HepG2 (cell line): ENCODE measurements around the gene ENO4. TPM values are rescaled to one million over a fixed set of nuclear protein-coding genes. Genes with fewer than 3 reads are reported as not detected.

Source experiments
- ATAC-seq: fragments of 200-7000 bp; cut with Tn5 transposase; 3 replicates; pipeline ENCODE4 v1.9.1; 2020; ENCODE audit warnings: mild to moderate bottlenecking, moderate library complexity
- BruUV-seq: library from RNA; stranded (reverse); fragments of 400-500 nt; replicated peaks from 2 replicates; lab custom pipeline; 2021; lab: Mats Ljungman, UMichigan
- CTCF ChIA-PET: fragments of 300-600 bp; formaldehyde crosslinking; extraction: SDS; loops from one replicate; lab custom pipeline; 2021; ENCODE audit warnings: low total read pairs, inconsistent platforms, low intra/inter-chr PET ratio; lab: Yijun Ruan, JAX
- POLR2A ChIA-PET: fragments of 350-600 bp; sonication (Branson Sonifier 250); formaldehyde crosslinking; loops from one replicate; lab custom pipeline; 2020; ENCODE audit warnings: antibody characterized with exemption, inconsistent platforms; lab: Yijun Ruan, JAX
- DNase-seq: peaks from one replicate; pipeline ENCODE4 v3.0.0-alpha.2; 2015; ENCODE audit warnings: low spot score
- FAIRE-seq: peaks from 3 replicates; lab custom pipeline; 2011; peaks lifted over from hg19 to GRCh38; lab: Jason Lieb, UNC
- H2AFZ ChIP-seq: one replicate; pipeline ENCODE4 v1.6.1; 2011; ENCODE audit warnings: low read length, inconsistent platforms
- H3K27ac ChIP-seq: fragments of 300-600 bp; 3 replicates; pipeline ENCODE4 v1.8.0; 2011; ENCODE audit warnings: mixed run types, mild to moderate bottlenecking, mixed read lengths, low read length, inconsistent platforms; ENCODE audit not compliant: insufficient read depth; ENCODE audit errors: extremely low read length
- H3K27me3 ChIP-seq, 2 experiments: fragments of 200-600 bp in 1 of 2; 2 replicates in 1 of 2; 3 replicates in 1 of 2; pipeline versions ENCODE4 v1.6.0 to v1.8.0; 2011; ENCODE audit warnings: low read length in 2 of 2, mild to moderate bottlenecking in 2 of 2, moderate library complexity in 2 of 2, inconsistent platforms in 1 of 2; ENCODE audit not compliant: insufficient read depth in 2 of 2, control insufficient read depth in 1 of 2
- H3K36me3 ChIP-seq, 2 experiments: fragments of 200-600 bp in 1 of 2; replicated peaks in 1 of 2; 2 replicates in 1 of 2; 3 replicates in 1 of 2; pipeline versions ENCODE4 v1.5.1 to v1.8.0; 2011; ENCODE audit warnings: low read length in 2 of 2, inconsistent platforms in 1 of 2; ENCODE audit not compliant: insufficient read depth in 2 of 2, control insufficient read depth in 1 of 2
- H3K4me1 ChIP-seq: 2 replicates; pipeline ENCODE4 v1.5.1; 2012; ENCODE audit warnings: low read length, inconsistent platforms; ENCODE audit not compliant: insufficient read depth
- H3K4me2 ChIP-seq: 2 replicates; pipeline ENCODE4 v1.6.0; 2011; ENCODE audit warnings: low read depth, low read length, inconsistent platforms
- H3K4me3 ChIP-seq, 3 experiments: fragments of 200-600 bp in 1 of 3; sonication (generic), shearing (Covaris generic) in 1 of 3; replicated peaks in 1 of 3; 2 replicates each; pipeline ENCODE4 v1.5.1; 2011 to 2016; ENCODE audit warnings: low read length in 3 of 3, inconsistent platforms in 2 of 3, low read depth in 2 of 3, mild to moderate bottlenecking in 2 of 3, control low read depth in 1 of 3, mixed read lengths in 1 of 3; ENCODE audit not compliant: insufficient read depth in 1 of 3
- H3K79me2 ChIP-seq: one replicate; pipeline ENCODE4 v1.6.1; 2011; ENCODE audit warnings: low read length, inconsistent platforms; ENCODE audit not compliant: insufficient read depth
- H3K9ac ChIP-seq: 2 replicates; pipeline ENCODE4 v1.6.0; 2011; ENCODE audit warnings: mild to moderate bottlenecking, low read depth, low read length, inconsistent platforms; ENCODE audit not compliant: insufficient read depth
- H3K9me3 ChIP-seq: 2 replicates; pipeline ENCODE4 v1.5.1; 2012; ENCODE audit warnings: mild to moderate bottlenecking, low read length
- H4K20me1 ChIP-seq: 2 replicates; pipeline ENCODE4 v1.6.0; 2011; ENCODE audit warnings: inconsistent platforms, mild to moderate bottlenecking, low read length, moderate library complexity; ENCODE audit not compliant: insufficient read depth
- CEBPG ChIP-seq: IDR thresholded peaks from 2 replicates; pipeline ENCODE4 v1.6.1; 2016
- ELF1 ChIP-seq: sonication (generic); formaldehyde crosslinking; IDR thresholded peaks from 2 replicates; pipeline ENCODE4 v1.4.0; 2020; ENCODE audit warnings: missing genetic modification reagents
- EP300 ChIP-seq, 3 experiments: sonication (generic) in 1 of 3; formaldehyde crosslinking in 1 of 3; IDR thresholded peaks; 2 replicates each; pipeline versions ENCODE4 v1.5.1 to v1.6.1; 2011 to 2020; ENCODE audit warnings: low read depth in 2 of 3, low read length in 2 of 3, borderline replicate concordance in 1 of 3, improper control_type of control experiment in 1 of 3, mild to moderate bottlenecking in 1 of 3, missing genetic modification reagents in 1 of 3, moderate library complexity in 1 of 3
- HMG20B ChIP-seq: conservative IDR thresholded peaks from 2 replicates; pipeline ENCODE4 v1.6.1; 2016; ENCODE audit warnings: missing genetic modification reagents, missing compliant biosample characterization
- JDP2 ChIP-seq: sonication (generic); formaldehyde crosslinking; IDR thresholded peaks from 2 replicates; pipeline ENCODE4 v1.8.1; 2022; ENCODE audit warnings: missing genetic modification reagents, borderline replicate concordance
- KLF13 ChIP-seq: sonication (generic); formaldehyde crosslinking; IDR thresholded peaks from 2 replicates; pipeline ENCODE4 v1.4.0; 2020; ENCODE audit warnings: mild to moderate bottlenecking, missing genetic modification reagents
- RXRB ChIP-seq: IDR thresholded peaks from 2 replicates; pipeline ENCODE4 v1.6.1; 2016; ENCODE audit warnings: borderline replicate concordance, missing genetic modification reagents, missing compliant biosample characterization
- SIN3A ChIP-seq: IDR thresholded peaks from 2 replicates; pipeline ENCODE4 v1.6.1; 2011; ENCODE audit warnings: low read depth, mild to moderate bottlenecking, control low read depth, low read length, borderline replicate concordance
- ZFYVE20 ChIP-seq: sonication (generic); formaldehyde crosslinking; IDR thresholded peaks from 2 replicates; pipeline ENCODE4 v1.8.0; 2023; ENCODE audit warnings: low read depth, mild to moderate bottlenecking, moderate library complexity, missing genetic modification reagents, borderline replicate concordance
- ZNF670 ChIP-seq: sonication (generic); formaldehyde crosslinking; IDR thresholded peaks from 2 replicates; pipeline ENCODE4 v1.8.0; 2022; ENCODE audit warnings: mild to moderate bottlenecking, missing genetic modification reagents, borderline replicate concordance
- WGBS: methylation state at CpG from one replicate; pipeline ENCODE4 v1.1.6; 2017; ENCODE audit warnings: low lambda C conversion rate; 5-methylcytosine and 5-hydroxymethylcytosine counted together
- in situ Hi-C: cut with HindIII; loops from 2 replicates; pipeline ENCODE4 v1.10.0; 2017; ENCODE audit warnings: low pct_unique_long_range_greater_than_20kb; ENCODE audit not compliant: extremely low pct_ligation_motif_present
- intact Hi-C: fragments of 100-400 bp; cut with micrococcal nuclease; formaldehyde crosslinking; loops from one replicate; pipeline ENCODE4 v1.10.0; 2022; ENCODE audit not compliant: unreplicated experiment
- polyA plus RNA-seq, 8 experiments: library from polyadenylated mRNA; depleted of rRNA in 3 of 8; stranded (reverse) in 7 of 8; unstranded in 1 of 8; fragments of >200 nt; fragmentation: Illumina TruSeq in 4 of 8; extraction: Trizol in 4 of 8; gene quantifications; 2 replicates each; pipeline versions ENCODE4 v1.2.1 to v1.2.3, GENCODE V29; 2011 to 2016; ENCODE audit warnings: low read depth in 4 of 8, missing spikeins in 1 of 8, mixed read lengths in 1 of 8; ENCODE audit not compliant: insufficient read depth in 1 of 8
- total RNA-seq, 5 experiments: library from RNA; depleted of rRNA; stranded (reverse); fragments of >200 nt; fragmentation: Illumina TruSeq; extraction: Trizol; gene quantifications; 2 replicates each; pipeline ENCODE4 v1.2.3, GENCODE V29; 2016; ENCODE audit warnings: low read depth in 1 of 5
- TF ChIP-seq, protein P1 (sequence below): sonication (generic); formaldehyde crosslinking; IDR thresholded peaks from 2 replicates; pipeline ENCODE4 v1.4.0; 2020; ENCODE audit warnings: mild to moderate bottlenecking, missing genetic modification reagents, borderline replicate concordance

Gene ENO4
- total and polyA plus RNA-seq, 2 of the 13 experiments (the other 11 are each of a cell fraction or from before 2014, with no cell fraction given) = not detected

DNA sequence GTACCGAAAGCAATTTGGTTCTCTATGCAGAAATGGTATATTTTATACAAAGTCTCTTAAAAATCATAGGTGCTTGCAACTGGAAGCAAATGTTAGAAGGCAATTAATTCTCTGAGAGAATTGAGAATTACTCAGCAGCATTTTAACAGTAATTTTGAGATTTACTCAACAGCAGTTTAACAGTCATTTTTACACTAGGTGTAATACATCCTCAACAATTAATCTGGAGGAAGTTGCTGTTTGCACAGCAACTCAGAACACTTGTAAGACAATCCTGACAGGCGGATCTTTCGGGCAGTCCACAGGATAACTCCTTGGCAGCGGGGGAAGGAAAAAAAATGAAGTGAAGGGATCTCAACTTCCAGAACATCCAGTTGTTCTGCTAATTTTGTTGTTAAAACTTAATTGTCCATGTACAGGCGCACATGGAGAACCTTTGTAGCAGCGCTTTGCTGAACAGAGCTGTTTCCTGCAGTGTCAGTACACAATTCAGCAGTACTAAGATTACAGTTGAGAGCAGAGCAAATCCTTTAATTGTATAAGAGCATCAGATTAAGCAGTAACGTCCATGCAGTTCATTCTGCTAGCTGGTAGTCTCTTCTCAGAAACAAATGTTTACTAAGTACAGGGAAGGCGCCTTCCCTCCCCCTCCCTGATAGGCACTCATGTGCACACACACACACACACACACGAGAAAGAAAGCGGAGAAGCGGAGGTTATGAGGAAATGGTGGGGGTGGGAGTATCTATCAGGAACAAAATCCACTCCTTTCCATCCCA, 43.8 kb downstream of the ENO4 start:
- no peak overlapping the region for H3K4me3 ChIP-seq
- 92% methylated on average over 11 of the region's 11 CpGs for WGBS
- H3K79me2 ChIP-seq = no peaks in the 10 kb centered on the region
- H3K9me3 ChIP-seq = no peaks in the 10 kb centered on the region
- BruUV-seq = no TSS peak
- peaks cover 0 to 8% of the 10 kb centered on the region in 2 experiments; a peak in 2 of 5 replicates for H3K36me3 ChIP-seq
- H3K4me1 ChIP-seq = no peaks in the 10 kb centered on the region
- POLR2A ChIA-PET = no interaction called here
- ATAC-seq = no peak
- CTCF ChIA-PET = no interaction called here
- intact Hi-C loops = no loop called here
- TF ChIP-seq RXRB (CRISPR knock-in tag) (no peak), ZNF670 (CRISPR knock-in tag) (no peak), EP300 (IDR thresholded peaks at IDR 0.05; ENCODE audit: low read depth in 2 of 2, low read length in 2 of 2) (no peak), EP300 (CRISPR knock-in tag; IDR thresholded peaks at IDR 0.05; ENCODE audit: borderline replicate concordance) (no peak), KLF13 (CRISPR knock-in tag) (no peak), ELF1 (CRISPR knock-in tag) (no peak), JDP2 (CRISPR knock-in tag) (no peak), CEBPG (CRISPR knock-in tag) (no peak), SIN3A (no peak), HMG20B (CRISPR knock-in tag) (no peak), ZFYVE20 (CRISPR knock-in tag) (no peak)
- TF ChIP-seq, protein P1, sequence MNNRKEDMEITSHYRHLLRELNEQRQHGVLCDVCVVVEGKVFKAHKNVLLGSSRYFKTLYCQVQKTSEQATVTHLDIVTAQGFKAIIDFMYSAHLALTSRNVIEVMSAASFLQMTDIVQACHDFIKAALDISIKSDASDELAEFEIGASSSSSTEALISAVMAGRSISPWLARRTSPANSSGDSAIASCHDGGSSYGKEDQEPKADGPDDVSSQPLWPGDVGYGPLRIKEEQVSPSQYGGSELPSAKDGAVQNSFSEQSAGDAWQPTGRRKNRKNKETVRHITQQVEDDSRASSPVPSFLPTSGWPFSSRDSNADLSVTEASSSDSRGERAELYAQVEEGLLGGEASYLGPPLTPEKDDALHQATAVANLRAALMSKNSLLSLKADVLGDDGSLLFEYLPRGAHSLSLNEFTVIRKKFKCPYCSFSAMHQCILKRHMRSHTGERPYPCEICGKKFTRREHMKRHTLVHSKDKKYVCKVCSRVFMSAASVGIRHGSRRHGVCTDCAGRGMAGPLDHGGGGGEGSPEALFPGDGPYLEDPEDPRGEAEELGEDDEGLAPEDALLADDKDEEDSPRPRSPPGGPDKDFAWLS (CRISPR knock-in tag) = no peak
- H2AFZ ChIP-seq = no peak overlapping the region
- no peak for FAIRE-seq
- DNase-seq = no peak
- H3K27me3 ChIP-seq = no peaks in the 10 kb centered on the region
- H3K9ac ChIP-seq = no peak overlapping the region
- no peak overlapping the region for H3K27ac ChIP-seq
- in situ Hi-C loops = no loop called here
- no peaks in the 10 kb centered on the region for H4K20me1 ChIP-seq
- H3K4me2 ChIP-seq = no peak overlapping the region
